Common myeloid progenitor, CD34-positive (primary cell): ENCODE measurements around the gene TMEM150B.

ENCODE experiments used
- CTCF ChIA-PET: fragments of 350-600 bp; sonication (Branson Sonifier 250); formaldehyde crosslinking; loops from one replicate; lab custom pipeline; 2021; ENCODE audit warnings: antibody characterized with exemption; lab: Charles Lee
- POLR2A ChIA-PET: fragments of 350-600 bp; sonication (Branson Sonifier 250); formaldehyde crosslinking; loops from one replicate; lab custom pipeline; 2021; ENCODE audit warnings: antibody characterized with exemption; lab: Charles Lee
- DNase-seq, 3 donors: peaks; one replicate each; pipeline versions ENCODE4 v3.0.0 to v3.0.0-alpha.2; 2013
- H3K27ac ChIP-seq, 2 experiments: 1 replicate in 1 of 2; 2 replicates in 1 of 2; pipeline ENCODE4 v1.7.0; 2013; ENCODE audit warnings: inconsistent platforms in 2 of 2, low read length in 2 of 2, mild to moderate bottlenecking in 2 of 2, low read depth in 1 of 2, moderate library complexity in 1 of 2; ENCODE audit not compliant: severe bottlenecking in 2 of 2, insufficient read depth in 1 of 2, poor library complexity in 1 of 2
- H3K27me3 ChIP-seq, 5 experiments: replicated peaks in 2 of 5; 1 replicate in 3 of 5; 2 replicates in 2 of 5; pipeline versions ENCODE4 v1.6.1 to v1.7.0; 2013; ENCODE audit warnings: low read length in 4 of 5, mild to moderate bottlenecking in 2 of 5, moderate library complexity in 2 of 5, inconsistent platforms in 1 of 5; ENCODE audit not compliant: insufficient read depth in 5 of 5, control insufficient read depth in 4 of 5
- H3K36me3 ChIP-seq, 4 experiments: 1 replicate in 2 of 4; 2 replicates in 2 of 4; pipeline versions ENCODE4 v1.6.1 to v1.7.0; 2013; ENCODE audit warnings: low read length in 3 of 4, control low read depth in 1 of 4, mild to moderate bottlenecking in 1 of 4; ENCODE audit not compliant: control insufficient read depth in 4 of 4, insufficient read depth in 4 of 4
- H3K4me1 ChIP-seq, 4 experiments: 1 replicate in 3 of 4; 2 replicates in 1 of 4; pipeline versions ENCODE4 v1.6.1 to v1.7.1; 2013; ENCODE audit warnings: low read length in 3 of 4, mild to moderate bottlenecking in 3 of 4, control low read depth in 1 of 4, inconsistent platforms in 1 of 4, moderate library complexity in 1 of 4; ENCODE audit not compliant: control insufficient read depth in 4 of 4, insufficient read depth in 4 of 4; ENCODE audit errors: control extremely low read depth in 1 of 4
- H3K4me3 ChIP-seq, 7 experiments: 1 replicate in 4 of 7; 2 replicates in 3 of 7; pipeline versions ENCODE4 v1.5.1 to v1.7.0; 2013; ENCODE audit warnings: mild to moderate bottlenecking in 7 of 7, low read length in 6 of 7, moderate library complexity in 6 of 7, inconsistent platforms in 2 of 7, low read depth in 2 of 7, control low read depth in 1 of 7; ENCODE audit not compliant: insufficient read depth in 4 of 7, control insufficient read depth in 1 of 7; ENCODE audit errors: extremely low read depth in 1 of 7
- H3K9me3 ChIP-seq, 5 experiments: 1 replicate in 4 of 5; 2 replicates in 1 of 5; pipeline versions ENCODE4 v1.6.1 to v1.7.1; 2013; ENCODE audit warnings: low read length in 4 of 5, mild to moderate bottlenecking in 2 of 5, inconsistent platforms in 1 of 5, low read depth in 1 of 5, moderate library complexity in 1 of 5; ENCODE audit not compliant: control insufficient read depth in 4 of 5, insufficient read depth in 2 of 5; ENCODE audit errors: control extremely low read depth in 1 of 5
- WGBS: methylation state at CpG from one replicate; pipeline ENCODE4 v1.1.5; 2013; ENCODE audit not compliant: insufficient coverage; 5-methylcytosine and 5-hydroxymethylcytosine counted together

TMEM150B gene

DNA sequence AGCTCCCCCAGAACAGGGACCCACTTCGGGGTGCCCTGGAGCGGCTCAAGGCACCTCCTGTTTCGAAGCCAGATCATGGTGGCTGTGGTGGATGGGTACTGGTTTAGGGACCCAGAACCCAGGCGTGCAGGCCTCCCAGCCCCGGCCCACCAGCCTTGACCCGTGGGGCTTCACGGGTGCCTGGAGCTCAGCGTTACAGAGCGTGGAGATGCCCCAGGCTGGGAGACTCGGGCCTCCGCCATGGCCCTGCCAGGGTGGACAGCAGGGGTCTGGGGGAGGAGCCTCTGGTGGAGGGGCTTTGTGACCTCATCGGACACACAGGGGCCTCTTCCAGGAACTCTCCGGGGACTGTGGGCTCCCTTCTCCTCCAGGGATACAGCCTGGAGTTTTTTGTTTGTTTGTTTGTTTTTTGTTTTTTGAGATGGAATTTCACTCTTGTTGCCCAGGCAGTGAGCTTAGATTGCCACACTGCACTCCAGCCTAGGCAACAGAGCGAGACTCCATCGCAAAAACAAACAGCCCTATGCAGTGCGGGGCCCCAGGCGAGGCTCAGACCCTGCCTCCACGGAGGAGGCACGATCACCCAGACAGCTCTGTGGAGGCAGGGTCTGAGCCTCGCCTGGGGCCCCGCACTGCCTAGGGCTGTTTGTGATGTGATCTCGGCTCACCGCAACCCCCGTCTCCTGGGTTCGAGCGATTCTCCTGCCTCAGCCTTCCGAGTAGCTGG, 38.0 kb upstream of the TMEM150B start, which contains the start of gene GARIN5B:
TSS of gene GARIN5B (minus strand) at position 271 of the 727 bp plus-strand sequence. CDS start at position 77, 194 bp downstream.
- Histone ChIP-seq H3K4me1 (no peaks in the 10 kb centered on the region), H3K4me3 (no peak within 1 kb of the TSS), H3K9me3 (no peaks in the 10 kb centered on the region), H3K27me3 (peaks cover 0 to 9% (median 3%) of the 10 kb centered on the region in 5 experiments), H3K36me3 (no peaks in the 10 kb centered on the region), H3K27ac (no peak within 1 kb of the TSS)
- WGBS = 92% methylated on average over 23 of the region's 27 CpGs
- no peak for DNase-seq
- POLR2A ChIA-PET = no interaction called here
- CTCF ChIA-PET = interaction anchor here (1.0 to 1.1 kb wide), 2 partner anchors 10 to 62 kb away, joined by 3 read pairs; no protein-coding TSS in a partner anchor

DNA sequence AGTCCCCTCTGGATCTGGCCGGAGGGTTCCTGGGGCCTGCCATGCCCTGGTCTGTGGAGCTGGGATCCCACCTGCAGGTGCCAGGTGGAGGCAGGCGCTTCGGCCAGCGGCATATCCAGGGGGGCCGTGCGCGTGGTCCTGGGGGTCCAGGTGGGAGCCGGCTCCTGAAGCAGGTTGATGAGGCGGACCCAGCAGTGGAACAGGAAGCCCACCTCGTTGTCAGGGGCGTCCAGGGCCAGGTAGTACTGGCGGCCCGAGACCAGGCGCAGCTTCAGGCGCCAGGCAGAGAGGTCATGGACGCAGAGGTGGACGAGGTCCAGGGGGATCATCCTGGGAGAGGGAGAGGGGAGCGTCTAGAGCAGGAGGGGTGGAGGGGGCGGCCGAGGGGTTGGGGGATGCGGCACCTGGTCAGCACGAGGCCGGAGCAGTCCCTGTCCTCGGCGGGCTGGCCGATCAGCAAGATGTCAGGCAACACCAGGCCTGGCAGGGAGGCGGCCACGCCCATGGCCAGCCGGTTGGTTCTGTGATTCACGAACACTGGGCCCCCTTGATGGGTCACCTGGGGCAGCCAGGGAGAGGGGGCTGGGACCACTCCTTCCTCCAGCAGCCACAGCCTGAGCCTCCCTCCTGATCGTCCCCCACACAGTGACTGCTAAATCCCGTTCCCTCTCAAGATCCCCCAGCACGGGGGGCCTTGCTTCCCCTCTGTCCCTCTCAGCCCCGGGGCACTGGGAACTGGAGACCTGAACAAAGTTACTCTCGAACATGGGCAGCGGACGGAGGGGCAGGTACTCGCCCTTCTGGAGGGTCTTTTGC, 37.2 kb upstream of the TMEM150B start:
- ChIA-PET POLR2A (no interaction called here), CTCF (interaction anchor here (1.1 kb wide), 1 partner anchor 61 kb away, joined by 3 read pairs; no protein-coding TSS in a partner anchor)
- WGBS = 90% methylated on average over 35 of the region's 38 CpGs
- no peak overlapping the region for H3K4me3 ChIP-seq
- no peaks in the 10 kb centered on the region for H3K4me1 ChIP-seq
- no peaks in the 10 kb centered on the region for H3K36me3 ChIP-seq
- H3K9me3 ChIP-seq = no peaks in the 10 kb centered on the region
- peaks cover 0 to 5% (median 0%) of the 10 kb centered on the region in 5 experiments for H3K27me3 ChIP-seq
- no peak overlapping the region for H3K27ac ChIP-seq
- no peak for DNase-seq

DNA sequence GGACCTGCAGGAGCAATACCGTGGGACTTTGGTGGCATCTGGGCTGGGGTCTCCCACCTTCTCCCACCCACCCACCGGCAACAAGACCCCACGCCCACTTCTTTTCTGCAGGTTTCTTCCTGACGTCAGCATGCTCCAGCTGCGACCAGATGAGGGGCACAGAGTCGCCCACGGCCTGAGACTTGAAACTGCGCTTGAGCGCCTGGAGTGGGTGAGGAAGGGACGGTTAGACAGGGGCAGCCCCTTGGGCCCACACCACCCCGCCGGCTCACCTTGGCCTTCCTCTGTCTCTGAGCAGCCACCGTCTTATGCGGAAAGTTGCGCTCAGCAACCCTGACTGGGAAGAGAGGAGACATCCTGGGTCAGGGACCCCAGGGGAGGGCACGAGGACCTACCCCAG, 35.8 kb upstream of the TMEM150B start:
- ChIA-PET POLR2A (no interaction called here), CTCF (no interaction called here)
- no peak overlapping the region for H3K4me3 ChIP-seq
- H3K27me3 ChIP-seq = peaks cover 0 to 15% (median under 1%) of the 10 kb centered on the region in 5 experiments
- no peaks in the 10 kb centered on the region for H3K4me1 ChIP-seq
- no peak for DNase-seq
- H3K27ac ChIP-seq = no peak overlapping the region
- no peaks in the 10 kb centered on the region for H3K9me3 ChIP-seq
- no peaks in the 10 kb centered on the region for H3K36me3 ChIP-seq
- 91% methylated on average over 13 of the region's 16 CpGs for WGBS

DNA sequence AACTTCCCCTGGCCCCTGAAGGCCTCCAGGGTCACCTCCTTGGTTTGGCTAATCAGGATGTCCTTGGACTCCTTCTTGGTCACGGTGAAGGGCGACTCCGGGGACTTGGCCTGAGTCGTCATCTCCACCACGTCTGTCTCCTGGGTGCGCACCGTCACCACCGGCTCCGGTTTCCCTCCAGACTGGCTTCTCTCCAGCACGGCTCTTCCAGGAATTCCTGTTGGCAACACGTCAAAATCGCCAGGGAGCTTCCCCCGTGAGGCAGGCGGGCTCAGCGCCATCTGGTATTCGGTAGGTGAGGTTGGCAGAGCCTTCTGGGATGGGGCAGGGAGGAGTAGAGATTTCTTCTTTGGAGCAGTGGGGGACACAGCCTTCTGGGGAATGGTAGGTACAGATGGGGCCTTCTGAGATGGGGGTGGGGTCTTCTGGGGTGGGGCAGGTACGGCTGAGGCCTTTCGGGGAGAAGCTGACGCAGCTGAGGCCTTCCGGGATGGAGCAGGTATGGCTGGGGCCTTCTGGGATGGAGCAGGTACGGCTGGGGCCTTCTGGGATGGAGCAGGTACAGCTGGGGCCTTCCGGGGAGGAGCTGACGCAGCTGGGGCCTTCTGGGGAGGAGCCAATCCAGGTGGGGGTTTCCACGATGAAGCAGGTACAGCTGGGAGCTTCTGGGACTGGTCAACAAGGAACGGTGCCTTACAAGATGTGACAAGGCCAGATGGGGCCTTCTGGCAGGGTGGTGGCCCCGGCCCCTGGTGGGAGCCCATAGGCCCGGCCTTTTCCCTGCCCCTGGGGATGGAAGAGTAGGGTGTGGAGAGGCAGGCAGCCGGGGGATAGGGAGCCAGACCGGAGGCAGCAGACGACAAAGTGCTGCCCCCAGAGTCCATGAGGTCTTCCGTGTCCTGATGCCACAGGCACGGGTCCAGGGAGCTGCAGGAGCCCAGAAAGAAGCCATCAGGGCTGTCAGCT, 34.1 kb upstream of the TMEM150B start:
- WGBS = 89% methylated on average over 28 of the region's 32 CpGs
- POLR2A ChIA-PET = no interaction called here
- Histone ChIP-seq H3K27me3 (peaks cover 0 to 29% (median 8%) of the 10 kb centered on the region in 5 experiments), H3K4me3 (no peak overlapping the region), H3K36me3 (no peaks in the 10 kb centered on the region), H3K4me1 (peaks cover 0 to 8% (median 4%) of the 10 kb centered on the region in 4 experiments), H3K9me3 (no peaks in the 10 kb centered on the region), H3K27ac (no peak overlapping the region)
- DNase-seq = no peak
- CTCF ChIA-PET = interaction anchor here (0.6 to 1.4 kb wide), 3 partner anchors 12 to 19 kb away, joined by 3 read pairs; no protein-coding TSS in a partner anchor

DNA sequence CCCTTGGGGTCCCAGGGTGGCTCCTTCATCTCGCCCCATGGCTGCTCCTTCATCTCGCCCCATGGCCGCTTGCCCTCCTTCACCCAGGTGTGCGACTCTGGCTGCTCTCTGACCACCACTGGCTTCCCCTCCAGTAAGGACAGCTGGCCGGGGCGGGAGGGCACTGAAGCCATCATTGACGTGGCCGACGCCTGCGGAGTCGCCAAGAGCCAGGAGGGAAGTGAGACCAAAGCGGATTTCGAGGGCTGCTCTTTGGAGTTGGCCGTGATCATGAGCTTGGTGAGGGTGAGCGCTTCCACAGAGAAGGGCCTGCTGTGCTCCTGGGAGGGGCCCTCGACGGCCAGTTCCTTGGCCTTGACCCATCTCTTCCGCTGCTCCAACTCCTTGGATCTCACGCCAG, 33.4 kb upstream of the TMEM150B start:
- H3K36me3 ChIP-seq = no peaks in the 10 kb centered on the region
- POLR2A ChIA-PET = no interaction called here
- 89% methylated on average over 18 of the region's 19 CpGs for WGBS
- peaks cover 0 to 37% (median 8%) of the 10 kb centered on the region in 5 experiments for H3K27me3 ChIP-seq
- no peak overlapping the region for H3K27ac ChIP-seq
- DNase-seq = no peak
- H3K4me3 ChIP-seq = no peak overlapping the region
- CTCF ChIA-PET = interaction anchor here (1.3 kb wide), 1 partner anchor 11 kb away, joined by 3 read pairs; no protein-coding TSS in a partner anchor
- H3K9me3 ChIP-seq = no peaks in the 10 kb centered on the region
- peaks cover 0 to 14% (median 9%) of the 10 kb centered on the region in 4 experiments for H3K4me1 ChIP-seq

DNA sequence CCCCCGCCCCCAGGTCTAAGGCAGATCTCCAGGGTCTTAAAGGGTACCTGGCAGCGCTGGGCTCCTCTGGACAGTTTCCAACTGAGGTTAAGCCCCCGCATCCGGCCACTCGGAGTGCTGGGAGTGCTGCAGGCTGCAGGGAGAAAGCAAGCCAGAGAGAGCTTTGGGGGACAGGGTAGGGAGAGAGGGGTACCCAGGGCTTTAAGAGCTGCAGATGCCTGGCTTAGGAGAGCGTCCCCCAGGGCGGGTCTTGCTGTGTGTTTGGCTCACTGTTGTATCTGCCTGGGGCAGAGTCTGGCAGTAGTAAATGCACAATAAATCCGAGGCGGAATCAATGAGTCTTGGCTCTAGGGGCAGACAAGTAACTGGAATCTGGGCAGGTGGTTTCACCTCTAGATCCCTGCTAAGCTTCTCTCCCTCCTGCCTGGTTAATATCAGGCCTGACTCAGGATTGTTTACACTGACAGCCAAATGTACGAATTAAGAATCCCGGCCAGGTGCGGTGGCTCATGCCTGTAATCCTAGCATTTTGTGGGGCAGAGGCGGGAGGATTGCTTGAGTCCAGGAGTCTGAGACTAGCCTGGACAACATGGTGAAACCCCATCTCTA, 30.2 kb upstream of the TMEM150B start:
- Histone ChIP-seq H3K36me3 (no peaks in the 10 kb centered on the region), H3K4me1 (peaks cover 0 to 20% (median 15%) of the 10 kb centered on the region in 4 experiments), H3K27ac (no peak overlapping the region), H3K4me3 (no peak overlapping the region), H3K27me3 (peaks cover 4 to 62% (median 26%) of the 10 kb centered on the region in 5 experiments), H3K9me3 (no peaks in the 10 kb centered on the region)
- WGBS = 58% methylated on average over 11 of the region's 13 CpGs
- peak in 2 of 3 donors; percentile 46 to 48 for DNase-seq
- ChIA-PET POLR2A (no interaction called here), CTCF (interaction anchor here (0.6 to 1.1 kb wide), 2 partner anchors 26 to 152 kb away, joined by 3 read pairs; no protein-coding TSS in a partner anchor)
